Measurements from ENCODE around the gene ZNF341.
"Not testable (repeated sequence)": the region's sequence is repeated elsewhere in the genome, so short reads cannot be mapped to it uniquely, and the experiment has no call there.

Gene ZNF341

DNA sequence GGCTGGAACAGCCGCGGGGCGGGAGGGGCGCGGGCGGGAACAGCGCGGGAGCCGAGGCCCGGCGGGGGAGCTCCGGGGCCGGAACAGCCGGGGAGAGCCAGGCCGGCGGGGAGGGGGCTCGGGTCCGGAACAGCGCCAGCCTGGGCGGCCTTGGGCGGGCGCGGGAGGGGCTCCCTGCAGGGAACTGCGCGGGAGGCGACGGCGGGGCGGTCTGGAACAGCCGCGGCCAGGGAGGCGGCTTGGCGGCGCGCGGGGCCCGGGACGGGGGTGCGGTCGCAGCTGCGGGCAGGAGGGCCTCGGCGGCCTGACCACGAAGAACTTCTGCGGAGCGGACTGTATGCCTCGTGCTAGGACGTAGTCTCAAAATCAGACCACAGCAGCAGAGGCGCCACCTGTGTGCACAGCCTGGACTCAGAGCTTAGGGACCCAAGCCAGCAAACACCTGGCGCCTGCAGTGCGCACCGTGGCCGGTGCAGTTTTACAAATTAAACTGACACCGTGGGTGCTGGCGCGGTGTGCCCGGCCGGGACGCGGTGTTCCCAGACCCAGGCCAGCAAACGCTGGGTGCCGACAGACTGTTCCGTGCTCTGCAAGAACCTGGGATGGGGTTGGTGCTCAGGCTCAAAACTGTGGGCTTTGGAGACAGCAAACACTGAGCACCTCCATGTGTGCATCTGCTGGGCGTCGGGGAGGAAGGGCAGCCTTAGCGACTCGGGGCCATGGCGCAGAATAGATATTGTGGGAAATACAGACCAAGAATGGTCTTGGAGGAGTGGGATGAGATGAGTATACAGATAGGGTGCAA is 572 bp downstream of the ZNF341 start:
- DNase-seq: peak; percentile 73 to 96 (median 93)

DNA sequence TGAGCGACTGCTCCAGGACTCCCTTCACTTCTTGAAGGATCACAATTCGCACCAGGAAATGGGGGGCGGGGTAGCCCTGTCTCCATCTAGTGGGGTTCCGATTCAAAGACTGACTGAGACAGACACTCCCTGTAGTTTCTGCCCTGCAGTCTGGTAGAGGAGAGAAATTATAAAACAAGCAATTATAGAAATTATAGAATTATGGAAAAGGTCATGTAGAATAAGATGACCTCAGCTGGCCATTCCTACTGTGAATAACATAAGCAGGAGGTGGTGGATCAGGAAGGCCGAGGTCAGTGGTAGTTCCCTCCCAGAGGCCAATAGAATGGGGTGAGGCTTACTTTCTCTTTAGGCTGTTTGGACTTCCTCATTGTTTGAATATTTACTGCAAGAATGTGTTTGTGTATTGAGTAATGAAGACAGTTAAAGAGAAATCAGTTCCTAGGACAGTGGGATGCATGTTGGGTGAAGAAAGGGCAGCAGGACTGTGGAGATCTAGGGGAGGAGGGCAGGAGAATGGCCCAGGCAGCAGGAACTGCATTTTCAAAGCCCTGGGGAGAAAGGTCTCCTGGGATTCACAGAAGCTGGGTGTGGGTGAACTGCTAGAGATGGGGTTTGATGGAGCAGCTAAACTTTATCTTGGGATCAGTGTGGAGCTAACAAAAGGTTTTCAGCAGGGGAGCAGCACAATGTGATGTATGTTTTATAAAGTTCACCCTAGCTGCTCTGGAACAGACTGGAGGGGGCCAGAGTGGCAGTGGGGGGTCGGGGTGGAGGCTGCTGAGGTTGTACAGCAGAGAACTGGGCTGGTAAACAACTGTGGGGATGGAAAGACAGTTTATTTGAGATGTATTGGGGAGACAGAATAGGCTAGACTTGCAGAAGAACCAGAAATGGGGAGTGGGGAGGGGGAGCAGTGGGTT is 2.1 kb downstream of the ZNF341 start:
- DNase-seq: no peak

DNA sequence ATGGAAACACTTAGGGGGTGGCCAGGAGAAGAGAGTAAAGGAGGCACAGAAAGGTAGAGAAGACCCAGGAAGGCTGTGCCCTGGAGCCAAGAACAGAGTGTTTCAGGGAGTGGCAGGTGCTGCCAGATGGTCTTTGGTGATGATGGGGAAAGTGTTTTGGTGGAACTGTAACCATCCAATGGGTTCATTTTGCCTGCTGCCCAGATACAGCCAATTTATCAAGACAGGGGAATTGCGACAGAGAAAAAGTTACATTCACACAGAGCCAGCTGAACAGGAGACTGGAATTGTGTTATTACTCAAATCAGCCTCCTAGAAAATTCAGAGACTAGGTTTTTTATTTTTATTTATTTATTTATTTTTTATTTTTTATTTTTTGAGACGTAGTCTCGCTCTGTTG is 5.2 kb downstream of the ZNF341 start:
- no peak for DNase-seq

DNA sequence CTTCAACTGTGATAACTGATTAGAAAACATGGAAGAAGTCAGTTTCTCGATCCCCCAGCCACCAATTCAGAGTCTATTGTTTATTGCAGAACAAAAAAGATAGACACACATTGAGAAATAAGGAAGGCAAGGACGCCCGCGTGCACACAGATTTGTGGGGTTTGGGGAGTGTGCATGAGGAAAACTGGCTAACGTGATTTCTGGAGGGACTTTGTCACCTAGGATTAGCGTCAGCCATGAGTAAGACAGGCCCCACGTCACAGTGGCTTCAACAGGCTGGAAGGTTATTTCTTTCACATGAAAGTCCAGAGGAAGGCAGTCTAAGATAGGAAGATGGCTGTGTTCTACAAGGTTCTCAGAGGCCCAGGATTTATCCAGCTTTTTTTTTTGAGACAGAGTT is 7.7 kb downstream of the ZNF341 start:
- DNase-seq: no peak

DNA sequence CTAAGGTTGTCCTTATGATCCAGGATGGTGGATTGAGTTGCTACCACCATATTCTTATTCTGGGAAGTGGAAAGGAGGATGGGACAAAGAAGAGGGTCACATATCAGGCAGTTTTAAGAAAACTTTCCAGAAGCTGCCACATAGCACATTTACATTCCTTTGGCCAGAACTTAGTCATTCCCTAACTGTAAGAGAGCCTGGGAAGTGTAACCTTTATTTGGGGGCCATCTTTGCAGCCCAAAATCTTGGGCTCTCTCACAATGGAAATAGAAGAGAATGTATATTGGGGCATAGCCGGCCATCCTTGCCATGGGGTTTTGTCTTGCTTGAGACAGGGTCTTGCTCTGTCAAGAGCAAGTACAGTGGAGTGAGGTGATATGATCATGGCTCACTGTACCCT is 8.4 kb downstream of the ZNF341 start:
- no peak for DNase-seq

DNA sequence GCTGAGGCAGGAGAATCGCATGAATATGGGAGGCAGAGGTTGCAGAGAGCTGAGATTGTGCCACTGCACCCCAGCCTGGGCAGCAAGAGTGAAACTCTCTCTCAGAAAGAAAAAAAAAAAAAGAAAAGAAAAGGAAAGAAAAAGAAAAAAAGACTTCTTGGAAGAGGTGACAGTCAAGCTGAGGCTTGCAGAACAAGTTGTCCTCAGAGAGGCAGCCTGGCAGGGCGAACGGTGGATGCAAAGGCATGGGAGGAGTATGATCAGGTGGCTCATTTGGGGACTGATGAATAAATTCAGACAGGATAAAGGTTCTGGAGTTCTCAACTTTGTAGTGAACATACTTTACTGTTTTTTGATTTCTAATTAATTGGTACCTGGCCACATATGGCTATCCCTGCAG is 12.4 kb downstream of the ZNF341 start:
- DNase-seq: no peak

DNA sequence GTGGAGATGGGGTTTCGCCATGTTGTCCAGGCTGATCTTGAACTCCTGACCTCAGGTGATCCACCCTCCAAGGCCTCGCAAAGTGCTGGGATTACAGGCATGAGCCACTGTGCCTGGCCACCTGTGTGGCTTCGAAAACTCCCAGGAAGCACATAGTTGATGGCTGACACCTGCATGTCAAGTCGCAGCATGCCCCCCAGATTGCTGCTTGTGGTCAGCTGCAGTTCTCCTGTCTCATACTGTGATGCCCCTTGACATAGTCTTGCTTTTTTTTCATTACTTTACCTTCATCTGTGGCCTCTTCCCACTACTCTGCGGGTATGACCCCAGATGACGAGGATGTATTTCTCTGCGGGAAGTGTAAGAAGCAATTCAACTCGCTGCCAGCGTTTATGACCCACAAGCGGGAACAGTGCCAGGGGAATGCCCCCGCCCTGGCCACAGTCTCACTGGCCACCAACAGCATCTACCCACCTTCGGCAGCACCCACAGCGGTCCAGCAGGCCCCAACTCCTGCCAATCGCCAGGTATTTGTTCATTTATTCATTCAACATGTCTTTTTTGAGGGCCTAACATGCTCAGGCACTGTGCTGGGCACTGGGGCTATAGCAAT is 13.1 kb downstream of the ZNF341 start:
- no peak for DNase-seq

DNA sequence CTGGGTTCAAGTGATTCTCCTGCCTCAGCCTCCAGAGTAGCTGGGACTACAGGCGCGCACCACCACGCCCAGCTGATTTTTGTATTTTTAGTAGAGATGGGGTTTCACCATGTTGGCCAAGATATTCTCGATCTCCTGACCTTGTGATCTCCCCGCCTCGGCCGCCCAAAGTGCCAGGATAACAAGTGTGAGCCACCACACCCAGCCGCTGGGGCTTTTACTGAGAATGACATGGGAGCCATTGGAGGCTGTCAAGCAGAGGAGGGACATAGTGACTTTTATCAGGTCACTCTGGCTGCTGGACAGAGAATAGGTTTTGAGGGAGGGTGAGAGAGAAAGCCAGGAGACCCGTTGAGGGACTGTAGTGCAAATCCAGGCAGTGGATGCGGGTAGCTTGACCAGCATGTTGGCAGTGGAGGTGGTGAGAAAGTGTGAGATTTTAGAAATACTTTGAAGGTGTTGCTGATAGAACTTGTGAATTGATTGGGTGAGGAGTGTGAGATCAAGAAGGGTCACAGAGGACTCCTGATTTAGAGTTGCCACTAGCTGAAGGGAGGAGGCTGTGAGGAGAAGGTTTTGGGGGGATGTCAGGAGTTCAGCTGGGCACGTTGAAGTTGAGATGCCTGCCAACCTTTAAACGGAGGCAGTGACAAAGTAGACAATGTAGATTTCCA is 14.7 kb downstream of the ZNF341 start:
- DNase-seq: no peak

DNA sequence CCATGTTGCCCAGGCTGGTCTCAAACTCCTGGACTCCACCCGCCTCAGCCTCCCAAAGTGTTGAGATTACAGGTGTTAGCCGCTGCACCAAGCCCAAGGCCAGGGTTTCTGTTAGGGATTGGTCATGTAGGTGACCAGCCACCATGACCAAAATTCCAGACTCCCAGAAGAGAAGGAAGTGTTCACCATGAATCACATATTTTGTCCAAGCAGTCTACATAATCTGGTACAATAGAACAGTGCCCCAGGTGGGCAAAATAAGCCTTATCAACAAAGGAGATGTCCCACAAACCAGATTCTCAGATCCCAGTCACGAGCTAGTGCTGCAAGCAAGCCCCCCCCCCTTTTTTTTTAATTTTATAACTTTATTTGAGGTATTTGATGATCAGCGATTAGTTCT is 20.0 kb downstream of the ZNF341 start:
- no peak for DNase-seq

DNA sequence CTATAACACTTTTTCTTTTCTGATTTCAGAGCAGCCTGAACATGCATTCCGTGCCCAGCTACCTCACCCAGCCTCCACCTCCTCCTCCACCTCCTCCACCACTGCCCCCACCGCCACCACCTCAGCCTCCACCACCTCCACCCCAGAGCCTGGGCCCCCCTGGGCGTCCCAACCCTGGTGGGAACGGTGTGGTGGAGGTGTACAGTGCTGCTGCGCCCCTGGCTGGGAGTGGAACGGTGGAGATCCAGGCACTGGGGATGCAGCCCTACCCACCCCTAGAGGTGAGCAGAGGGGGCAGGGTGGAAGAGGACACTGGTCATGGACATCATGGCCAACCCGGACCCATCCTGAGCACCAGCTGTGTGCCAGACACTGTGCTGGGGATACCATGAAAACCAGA is 21.3 kb downstream of the ZNF341 start:
- no peak for DNase-seq

DNA sequence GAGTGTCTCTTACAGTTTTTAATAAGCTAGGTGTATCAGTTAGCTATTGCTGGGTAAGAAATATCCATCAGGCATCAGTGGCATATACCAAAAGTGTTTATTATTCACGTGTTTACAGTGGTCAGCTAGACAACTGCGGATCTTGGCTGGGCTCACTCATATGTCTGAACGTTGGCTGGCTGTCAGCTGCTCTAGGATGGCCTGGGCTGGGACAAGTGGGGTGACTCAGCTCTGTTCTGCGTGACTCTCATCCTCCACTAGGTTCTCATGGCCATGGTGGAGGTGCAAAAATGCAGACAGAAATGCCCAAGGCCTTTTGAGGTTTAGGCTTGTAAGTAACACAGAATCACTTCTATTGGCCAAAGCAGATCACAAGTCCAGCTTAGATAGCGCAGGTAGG is 22.0 kb downstream of the ZNF341 start:
- no peak for DNase-seq

DNA sequence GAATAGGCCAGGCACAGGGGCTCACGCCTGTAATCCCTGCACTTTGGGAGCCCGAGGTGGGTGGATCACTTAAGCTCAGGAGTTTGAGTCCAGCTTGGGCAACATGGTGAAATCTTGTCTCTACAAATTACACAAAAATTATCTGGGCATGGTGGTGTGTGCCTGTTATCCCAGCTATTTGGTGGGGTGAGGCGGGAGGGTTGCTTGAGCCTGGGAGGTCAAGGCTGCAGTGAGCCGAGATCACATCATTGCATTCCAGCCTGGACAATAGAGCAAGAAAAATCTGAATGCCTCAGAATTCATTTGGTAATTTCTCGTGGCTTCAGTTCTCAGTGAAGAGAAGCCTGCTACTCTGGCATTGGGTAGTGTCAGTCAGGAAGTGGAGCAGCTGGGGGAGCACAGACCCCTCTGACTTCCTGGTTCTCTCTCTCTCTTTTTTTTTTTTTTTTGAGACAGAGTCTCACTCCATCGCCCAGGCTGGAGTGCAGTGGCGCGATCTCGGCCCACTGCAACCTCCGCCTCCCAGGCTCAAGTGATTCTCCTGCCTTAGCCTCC is 24.2 kb downstream of the ZNF341 start:
- not testable (repeated sequence) for DNase-seq

DNA sequence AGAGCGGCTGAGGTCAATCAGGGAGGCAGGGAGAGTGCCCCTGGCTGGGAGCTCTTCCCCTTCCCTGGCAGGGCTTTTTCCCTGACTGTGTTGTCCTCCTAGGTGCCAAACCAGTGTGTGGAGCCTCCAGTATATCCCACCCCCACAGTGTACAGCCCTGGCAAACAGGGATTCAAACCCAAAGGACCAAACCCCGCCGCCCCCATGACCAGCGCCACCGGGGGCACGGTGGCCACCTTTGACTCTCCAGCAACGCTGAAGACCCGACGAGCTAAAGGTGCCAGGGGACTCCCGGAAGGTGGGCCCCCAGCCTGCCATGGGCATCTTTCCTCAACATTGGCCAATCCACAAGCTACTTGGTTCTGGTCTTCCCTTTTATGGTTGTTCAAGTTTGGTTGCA is 25.2 kb downstream of the ZNF341 start:
- DNase-seq: no peak

DNA sequence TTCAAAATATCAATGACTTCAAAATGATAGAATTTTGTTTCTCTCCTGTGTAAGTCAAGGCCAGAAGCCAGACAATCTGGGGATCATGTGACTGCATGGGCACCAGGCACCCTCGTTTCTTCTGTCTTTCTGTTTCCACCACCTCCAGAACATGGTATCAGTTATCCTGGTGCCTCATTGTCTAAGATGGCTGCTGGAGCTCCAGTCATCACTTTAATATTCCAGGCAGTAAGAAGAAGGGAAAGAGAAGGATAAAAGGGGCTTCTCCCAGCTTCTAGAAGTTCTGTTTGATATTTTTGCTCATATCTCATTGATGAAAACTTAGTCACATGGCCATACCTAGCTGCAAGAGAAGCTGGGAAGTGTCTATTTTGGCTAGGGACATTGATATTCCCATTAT is 25.7 kb downstream of the ZNF341 start:
- no peak for DNase-seq

DNA sequence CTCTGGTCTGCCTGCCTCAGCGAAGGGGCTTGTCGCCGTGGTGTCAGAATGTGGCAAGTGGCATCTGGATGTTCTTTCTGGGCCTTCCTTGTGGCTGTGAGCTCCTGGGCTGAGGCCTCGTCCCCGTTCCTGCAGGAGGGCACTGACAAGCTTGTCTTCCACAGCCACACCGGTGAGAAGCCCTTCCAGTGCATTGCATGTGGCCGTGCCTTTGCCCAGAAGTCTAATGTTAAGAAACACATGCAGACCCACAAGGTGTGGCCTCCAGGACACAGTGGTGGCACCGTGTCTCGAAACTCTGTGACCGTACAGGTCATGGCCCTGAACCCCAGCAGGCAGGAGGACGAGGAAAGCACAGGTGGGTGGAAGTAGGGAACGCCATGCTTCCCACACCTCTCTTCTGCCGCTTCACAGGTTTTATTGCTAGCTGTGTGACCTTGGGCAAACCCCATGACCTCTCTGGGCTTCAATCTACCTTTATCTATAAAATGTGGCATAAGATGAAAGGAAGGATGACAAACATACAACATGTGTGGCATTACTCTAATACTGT is 30.0 kb downstream of the ZNF341 start:
- DNase-seq: no peak

DNA sequence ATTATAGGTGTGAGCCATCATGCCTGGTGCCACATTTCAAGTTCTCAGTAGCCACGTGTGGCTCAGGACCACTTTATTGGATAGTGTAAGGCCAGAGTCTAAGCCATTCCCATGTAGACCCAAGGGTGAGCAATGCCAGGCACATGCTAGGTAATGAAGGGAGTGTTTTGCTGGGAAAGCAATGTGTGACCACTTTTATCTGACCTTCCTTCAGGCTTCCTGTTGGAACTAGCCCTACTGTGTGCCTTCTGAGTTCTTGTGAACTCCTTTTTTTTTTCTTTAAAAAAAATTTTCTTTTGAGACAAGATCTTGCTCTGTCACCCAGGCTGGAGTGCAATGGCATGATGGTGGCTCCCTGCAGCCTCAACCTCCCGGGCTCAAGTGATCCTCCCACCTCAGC is 33.3 kb downstream of the ZNF341 start:
- no peak for DNase-seq

DNA sequence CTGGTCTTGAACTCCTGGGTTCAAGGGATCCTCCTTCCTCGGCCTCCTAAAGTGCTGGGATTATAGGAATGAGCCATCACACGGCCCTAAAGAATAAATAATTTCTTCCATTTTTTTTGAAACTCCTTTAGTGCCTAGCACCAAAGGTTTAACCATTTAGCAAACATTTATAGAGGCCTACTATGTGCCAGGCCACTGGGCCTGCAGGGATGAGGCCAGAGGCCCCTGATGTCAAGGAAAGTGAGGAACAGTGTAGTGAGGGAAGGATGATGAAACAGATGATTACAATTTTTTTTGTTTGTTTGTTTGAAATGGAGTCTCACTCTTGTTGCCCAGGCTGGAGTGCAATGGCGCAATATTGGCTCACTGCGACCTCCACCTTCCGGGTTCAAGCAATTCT is 33.8 kb downstream of the ZNF341 start:
- DNase-seq: no peak

DNA sequence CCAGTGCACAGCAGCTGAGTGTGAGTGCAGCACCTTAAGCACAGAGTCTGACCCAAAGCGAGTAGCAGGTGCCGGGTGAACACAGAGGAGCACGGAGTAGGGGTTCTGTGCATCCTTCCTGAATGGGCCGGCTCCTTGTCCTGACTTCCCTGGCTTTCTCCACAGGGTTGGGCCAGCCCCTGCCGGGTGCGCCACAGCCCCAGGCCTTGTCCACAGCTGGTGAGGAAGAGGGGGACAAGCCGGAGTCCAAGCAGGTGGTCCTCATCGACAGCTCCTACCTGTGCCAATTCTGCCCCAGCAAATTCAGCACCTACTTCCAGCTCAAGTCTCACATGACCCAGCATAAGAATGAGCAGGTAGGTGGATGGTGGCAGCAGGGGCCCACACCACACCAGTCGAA is 34.9 kb downstream of the ZNF341 start:
- DNase-seq: no peak

DNA sequence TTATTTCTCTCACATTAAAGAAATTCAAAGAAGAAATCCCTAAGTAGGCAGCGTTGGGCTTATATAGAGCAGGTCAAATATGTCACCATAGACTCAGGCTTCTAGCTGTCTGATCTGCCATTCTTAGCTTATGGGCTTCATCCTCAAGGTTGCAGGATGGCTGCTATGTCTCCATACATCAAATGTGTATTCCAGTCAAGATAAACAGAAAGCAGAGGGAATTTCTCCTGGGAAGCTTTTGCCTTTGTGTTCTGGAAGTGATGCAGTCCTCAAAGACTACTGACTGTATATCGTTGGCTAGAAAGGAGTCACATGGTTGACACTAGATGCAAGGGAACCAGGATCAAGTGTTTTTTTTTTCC is 36.0 kb downstream of the ZNF341 start:
- no peak for DNase-seq

DNA sequence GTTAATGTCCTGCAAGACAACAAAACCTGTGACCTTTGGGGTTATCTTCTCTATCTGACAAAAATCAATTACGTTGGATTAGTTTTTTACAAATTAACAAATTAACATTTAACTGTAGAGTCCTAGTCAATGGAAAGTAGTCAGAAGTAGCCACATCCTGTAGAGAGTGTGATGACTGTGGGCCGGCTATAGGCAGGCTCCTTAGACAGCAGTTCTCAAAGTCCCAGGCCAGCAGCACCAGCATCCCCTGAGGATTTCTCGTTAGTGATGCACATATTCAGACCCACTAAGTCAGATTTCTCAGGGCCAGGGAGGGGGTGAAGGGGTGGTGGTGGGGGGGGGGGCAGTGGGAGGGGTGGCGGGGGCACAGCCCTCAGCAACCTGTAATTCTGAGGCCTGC is 37.2 kb downstream of the ZNF341 start:
- DNase-seq: no peak

DNA sequence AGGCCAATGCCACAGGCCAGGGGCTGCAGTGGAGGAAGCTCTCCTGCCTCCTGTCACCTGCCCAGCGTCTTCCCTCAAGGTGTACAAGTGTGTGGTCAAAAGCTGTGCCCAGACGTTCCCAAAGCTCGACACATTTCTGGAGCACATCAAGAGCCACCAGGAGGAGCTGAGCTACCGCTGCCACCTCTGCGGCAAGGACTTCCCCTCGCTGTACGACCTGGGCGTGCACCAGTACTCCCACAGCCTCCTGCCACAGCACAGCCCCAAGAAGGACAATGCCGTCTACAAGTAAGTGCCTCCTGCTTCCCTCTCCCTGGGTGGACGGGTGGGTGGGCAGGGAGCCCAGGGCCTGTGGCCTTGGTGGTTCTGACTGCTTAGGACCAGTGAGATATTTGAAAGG is 38.2 kb downstream of the ZNF341 start:
- no peak for DNase-seq

DNA sequence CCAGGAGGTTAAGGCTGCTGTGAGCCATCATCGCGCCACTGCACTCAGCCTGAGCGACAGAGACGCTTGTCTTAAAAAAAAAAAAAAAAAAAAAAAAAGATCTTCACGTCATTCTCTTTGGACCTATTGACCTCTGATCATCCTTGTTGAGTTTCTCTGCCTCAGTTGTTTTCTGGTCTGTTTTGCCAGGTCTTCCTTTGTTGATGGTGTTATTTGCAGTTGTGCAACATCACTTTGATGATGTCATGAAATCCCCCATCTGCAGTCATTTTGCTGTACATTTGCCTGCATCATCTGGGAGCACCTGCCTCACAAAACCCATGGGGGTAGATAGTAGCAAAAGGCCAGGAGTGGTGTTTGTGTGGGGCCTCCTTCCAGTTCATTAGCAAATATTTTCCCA is 40.1 kb downstream of the ZNF341 start:
- DNase-seq: no peak

DNA sequence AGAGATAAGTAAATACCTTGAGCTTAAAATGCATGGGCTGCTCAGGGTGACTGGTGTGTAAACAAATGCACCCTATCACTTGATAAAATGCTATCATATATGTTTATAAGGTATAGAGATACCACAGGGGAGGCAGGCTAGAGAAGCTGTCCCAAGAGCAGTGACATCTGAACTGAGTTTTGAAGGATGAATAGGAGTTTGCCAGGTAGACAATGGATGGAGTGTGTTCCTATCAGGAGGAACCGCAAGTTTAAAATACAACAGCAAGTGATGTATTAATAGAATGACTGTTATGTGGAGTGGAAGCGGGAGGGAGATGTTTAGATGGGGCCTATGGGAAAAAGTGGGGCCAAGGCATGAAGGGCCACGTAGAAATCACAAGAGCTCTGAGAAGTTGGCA is 40.6 kb downstream of the ZNF341 start:
- DNase-seq: no peak

Data from NCI-H1417 (cell line).